ENCODE data around the gene SLC45A2.
"Not testable (repeated sequence)": the region's sequence is repeated elsewhere in the genome, so short reads cannot be mapped to it uniquely, and the experiment has no call there.

The SLC45A2 gene

GRCh38 chr5:33921002-33921401 is 63.5 kb downstream of the SLC45A2 start:
- DNase-seq (ENCODE audit: extremely low read depth, insufficient read length) = no peak
- no peak for TF ChIP-seq CTCF (IDR thresholded peaks at IDR 0.05; ENCODE audit: insufficient read depth, low read length, poor library complexity, severe bottlenecking)
- Histone ChIP-seq H3K27me3 (replicated peaks; ENCODE audit: control insufficient read depth, insufficient read depth, low read length) (no peaks in the 10 kb centered on the region), H3K4me3 (replicated peaks; ENCODE audit: low read depth, low read length) (no peak overlapping the region), H3K36me3 (ENCODE audit: control insufficient read depth, insufficient read depth, low read length) (no peaks in the 10 kb centered on the region)

GRCh38 chr5:33914844-33915243 is 69.6 kb downstream of the SLC45A2 start:
- not testable (repeated sequence) for DNase-seq (ENCODE audit: extremely low read depth, insufficient read length); H3K36me3 ChIP-seq (ENCODE audit: control insufficient read depth, insufficient read depth, low read length)

DNA sequence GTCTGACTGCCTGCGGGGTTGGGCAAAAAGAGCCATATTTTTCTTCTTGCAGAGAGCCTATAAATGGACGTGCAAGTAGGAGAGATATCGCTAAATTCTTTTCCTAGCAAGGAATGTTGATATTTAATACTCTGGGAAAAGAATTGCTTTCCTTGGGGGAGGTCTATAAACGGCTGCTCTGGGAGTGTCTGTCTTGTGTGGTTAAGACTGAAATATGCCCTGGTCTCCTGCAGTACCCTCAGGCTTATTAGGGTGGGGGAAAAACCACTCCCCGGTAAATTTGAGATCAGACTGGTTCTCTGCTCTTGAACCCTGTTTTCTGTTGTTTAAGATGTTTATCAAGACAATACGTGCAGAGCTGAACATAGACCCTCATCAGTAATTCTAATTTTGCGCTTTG is 78.2 kb downstream of the SLC45A2 start:
- H3K36me3 ChIP-seq (ENCODE audit: control insufficient read depth, insufficient read depth, low read length); DNase-seq (ENCODE audit: extremely low read depth, insufficient read length); H3K27me3 ChIP-seq (replicated peaks; ENCODE audit: control insufficient read depth, insufficient read depth, low read length); H3K4me3 ChIP-seq (replicated peaks; ENCODE audit: low read depth, low read length): not testable (repeated sequence)

More at GRCh38 chr5:33914844-33915243, 69.6 kb downstream of the SLC45A2 start:
- H3K4me3 ChIP-seq (replicated peaks; ENCODE audit: low read depth, low read length); H3K27me3 ChIP-seq (replicated peaks; ENCODE audit: control insufficient read depth, insufficient read depth, low read length): not testable (repeated sequence)

GRCh38 chr5:33905381-33905780 is 79.1 kb downstream of the SLC45A2 start:
- no peak for TF ChIP-seq CTCF (IDR thresholded peaks at IDR 0.05; ENCODE audit: insufficient read depth, low read length, poor library complexity, severe bottlenecking)
- DNase-seq (ENCODE audit: extremely low read depth, insufficient read length) = no peak
- Histone ChIP-seq H3K36me3 (ENCODE audit: control insufficient read depth, insufficient read depth, low read length) (no peaks in the 10 kb centered on the region), H3K4me3 (replicated peaks; ENCODE audit: low read depth, low read length) (no peak overlapping the region), H3K27me3 (replicated peaks; ENCODE audit: control insufficient read depth, insufficient read depth, low read length) (no peaks in the 10 kb centered on the region)

DNA sequence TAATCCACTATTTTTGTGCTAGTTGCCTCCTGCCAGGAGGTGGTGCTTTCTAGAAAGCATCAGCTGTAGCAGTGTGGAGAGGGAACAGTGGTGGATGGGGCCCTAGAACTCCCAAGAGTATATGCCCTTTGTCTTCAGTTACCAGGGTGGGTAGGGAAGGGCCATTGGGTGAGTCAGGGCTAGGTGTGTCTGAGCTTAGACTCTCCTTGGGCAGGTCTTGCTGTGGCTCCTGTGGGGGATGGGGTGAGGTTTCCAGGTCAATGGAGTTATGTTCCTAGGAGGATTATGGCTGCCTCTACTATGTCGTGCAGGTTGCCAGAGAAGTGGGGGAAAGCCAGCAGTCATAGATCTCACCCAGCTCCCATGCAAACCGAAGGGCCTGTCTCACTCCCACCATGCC is 81.4 kb downstream of the SLC45A2 start:
- Histone ChIP-seq H3K36me3 (ENCODE audit: control insufficient read depth, insufficient read depth, low read length) (no peaks in the 10 kb centered on the region), H3K4me3 (replicated peaks; ENCODE audit: low read depth, low read length) (no peak overlapping the region), H3K27me3 (replicated peaks; ENCODE audit: control insufficient read depth, insufficient read depth, low read length) (no peaks in the 10 kb centered on the region)
- TF ChIP-seq CTCF (IDR thresholded peaks at IDR 0.05; ENCODE audit: insufficient read depth, low read length, poor library complexity, severe bottlenecking) = no peak
- no peak for DNase-seq (ENCODE audit: extremely low read depth, insufficient read length)

DNA sequence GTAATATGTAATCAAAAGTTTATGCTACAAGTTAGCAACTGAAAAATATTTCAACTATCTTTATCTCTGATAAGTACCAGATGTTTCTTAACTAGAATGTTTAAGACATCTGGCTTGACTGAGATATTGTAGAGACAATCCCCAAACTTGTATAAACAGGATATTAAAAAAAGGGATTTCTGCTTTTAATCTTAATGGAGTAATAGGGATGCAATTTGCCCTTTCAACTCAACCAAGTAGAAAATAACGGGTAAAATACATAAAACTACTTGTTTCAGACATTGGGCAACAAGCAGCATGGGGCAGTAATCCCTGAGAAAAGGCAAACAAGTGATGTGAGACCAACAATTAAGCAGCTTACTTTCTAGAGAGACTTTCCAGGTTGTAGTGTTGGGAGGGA is 83.3 kb downstream of the SLC45A2 start:
- no peak overlapping the region for H3K4me3 ChIP-seq (replicated peaks; ENCODE audit: low read depth, low read length)
- no peaks in the 10 kb centered on the region for H3K36me3 ChIP-seq (ENCODE audit: control insufficient read depth, insufficient read depth, low read length)
- no peak for TF ChIP-seq CTCF (IDR thresholded peaks at IDR 0.05; ENCODE audit: insufficient read depth, low read length, poor library complexity, severe bottlenecking)
- no peaks in the 10 kb centered on the region for H3K27me3 ChIP-seq (replicated peaks; ENCODE audit: control insufficient read depth, insufficient read depth, low read length)
- no peak for DNase-seq (ENCODE audit: extremely low read depth, insufficient read length)
